Cortex of kidney (tissue), 1 donor: ENCODE data around the gene RBM4B.
"Not testable (repeated sequence)": the region's sequence is repeated elsewhere in the genome, so short reads cannot be mapped to it uniquely, and the experiment has no call there.

Experiments used
- DNase-seq: peaks from one replicate; lab custom pipeline; 2025; lab: John Stamatoyannopoulos, UW

Gene RBM4B

GRCh38 chr11:66677599-66678375, at the start of gene RBM4B:
TSS of gene RBM4B (minus strand) at chr11:66677887. CDS start at chr11:66677079, 808 bp downstream.
- DNase-seq, result no peak

- DNase-seq, result no peak
Observed at GRCh38 chr11:66725647-66726046, 48.0 kb upstream of the RBM4B start.

- no peak for DNase-seq
Observed at GRCh38 chr11:66725114-66725513, 47.4 kb upstream of the RBM4B start.

- not testable (repeated sequence) for DNase-seq
Observed at GRCh38 chr11:66724167-66724566, 46.5 kb upstream of the RBM4B start.

- no peak for DNase-seq
Observed at GRCh38 chr11:66723693-66724092, 46.0 kb upstream of the RBM4B start.

- DNase-seq, result no peak
Observed at GRCh38 chr11:66722745-66723651, 45.3 kb upstream of the RBM4B start.

- DNase-seq, result no peak
Observed at GRCh38 chr11:66721939-66722338, 44.3 kb upstream of the RBM4B start.

- DNase-seq, result no peak
Observed at GRCh38 chr11:66720899-66721470, 43.3 kb upstream of the RBM4B start.

GRCh38 chr11:66720223-66720898, 42.7 kb upstream of the RBM4B start:
- no peak for DNase-seq

GRCh38 chr11:66719111-66719872, 41.6 kb upstream of the RBM4B start:
- no peak for DNase-seq

GRCh38 chr11:66718320-66718971, 40.8 kb upstream of the RBM4B start:
- no peak for DNase-seq

- no peak for DNase-seq
Observed at GRCh38 chr11:66717925-66718319, 40.2 kb upstream of the RBM4B start.

- DNase-seq, result no peak
Observed at GRCh38 chr11:66716996-66717395, 39.3 kb upstream of the RBM4B start.

GRCh38 chr11:66715346-66716085, 37.8 kb upstream of the RBM4B start:
- DNase-seq, result no peak

GRCh38 chr11:66713746-66714480, 36.2 kb upstream of the RBM4B start:
- no peak for DNase-seq

- DNase-seq, result no peak
Observed at GRCh38 chr11:66710384-66710930, 32.8 kb upstream of the RBM4B start.

GRCh38 chr11:66708701-66709100, 31.0 kb upstream of the RBM4B start:
- no peak for DNase-seq

GRCh38 chr11:66708094-66708493, 30.4 kb upstream of the RBM4B start:
- no peak for DNase-seq

- no peak for DNase-seq
Observed at GRCh38 chr11:66707486-66707885, 29.8 kb upstream of the RBM4B start.
